Muscle of arm (tissue), 14 donors: ENCODE data around the gene TTLL9. TPM values are rescaled to one million over a fixed set of nuclear protein-coding genes. Genes with fewer than 3 reads are reported as not detected.
"Not testable (repeated sequence)": the region's sequence is repeated elsewhere in the genome, so short reads cannot be mapped to it uniquely, and the experiment has no call there.

ENCODE experiments used
- DNase-seq: peaks from one replicate; pipeline ENCODE4 v3.0.0-alpha.2; 2013
- long read RNA-seq, 11 donors: transcript quantifications; one replicate each; lab custom pipeline, GENCODE V29; 2026
- polyA plus RNA-seq, 12 donors: library from polyadenylated mRNA; unstranded; fragments of 120-200 nt; gene quantifications; one replicate each; pipeline ENCODE4 v1.2.1, GENCODE V29; 2013; ENCODE audit not compliant: insufficient read length in 12 of 12

The TTLL9 gene
- polyA plus RNA-seq = under 1 TPM in 7 of 12 donors, not detected in 5; 0.18 to 0.47 (median 0.38) TPM
- long read RNA-seq, donor 1, partial matches to known transcripts = 0 of 14 reads
- long read RNA-seq, donor 1, other reads (novel, unspliced or antisense) = 14 of 14 reads
- long read RNA-seq, donor 2, partial matches to known transcripts = 0 of 22 reads
- long read RNA-seq, donor 2, other reads (novel, unspliced or antisense) = 22 of 22 reads
- long read RNA-seq, donor 3, partial matches to known transcripts = 0 of 5 reads
- long read RNA-seq, donor 3, other reads (novel, unspliced or antisense) = 5 of 5 reads
- long read RNA-seq, donor 4 = 0 reads
- long read RNA-seq, donor 5 = 0 reads
- long read RNA-seq, donor 6 = 0 reads
- long read RNA-seq, donor 7 = 0 reads
- long read RNA-seq, donor 8 = 0 reads
- long read RNA-seq, donor 9 = 0 reads
- long read RNA-seq, donor 10, partial matches to known transcripts = 0 of 21 reads
- long read RNA-seq, donor 10, other reads (novel, unspliced or antisense) = 21 of 21 reads
- long read RNA-seq, donor 11 = 0 reads

- no peak for DNase-seq
Measured at GRCh38 chr20:31869942-31870725, at the start of gene TTLL9, which contains the start of gene DUSP15. Gene TTLL9 (plus strand): TSS chr20:31870634. CDS start chr20:31871127, 493 bp downstream. Gene DUSP15 (minus strand): TSS chr20:31870527. CDS start chr20:31870337, 190 bp downstream.

- DNase-seq = no peak
Measured at GRCh38 chr20:31821427-31821826, 49.0 kb upstream of the TTLL9 start.

- peak; percentile 82 for DNase-seq
Measured at GRCh38 chr20:31822421-31823330, 47.8 kb upstream of the TTLL9 start.

GRCh38 chr20:31823360-31824124, 46.9 kb upstream of the TTLL9 start:
- DNase-seq = no peak

- DNase-seq = no peak
Measured at GRCh38 chr20:31824125-31824485, 46.3 kb upstream of the TTLL9 start.

- no peak for DNase-seq
Measured at GRCh38 chr20:31824554-31825313, 45.7 kb upstream of the TTLL9 start.

- no peak for DNase-seq
Measured at GRCh38 chr20:31826074-31826473, 44.4 kb upstream of the TTLL9 start.

GRCh38 chr20:31827059-31827458, 43.4 kb upstream of the TTLL9 start:
- DNase-seq = no peak

- DNase-seq = not testable (repeated sequence)
Measured at GRCh38 chr20:31828016-31828415, 42.4 kb upstream of the TTLL9 start.

GRCh38 chr20:31829731-31830130, 40.7 kb upstream of the TTLL9 start:
- DNase-seq = no peak

- no peak for DNase-seq
Measured at GRCh38 chr20:31830406-31830981, 39.9 kb upstream of the TTLL9 start.

GRCh38 chr20:31831211-31831610, 39.2 kb upstream of the TTLL9 start:
- no peak for DNase-seq

GRCh38 chr20:31831771-31832306, 38.6 kb upstream of the TTLL9 start:
- no peak for DNase-seq

GRCh38 chr20:31833130-31833930, 37.1 kb upstream of the TTLL9 start:
- DNase-seq = no peak

- DNase-seq = no peak
Measured at GRCh38 chr20:31833931-31834521, 36.4 kb upstream of the TTLL9 start.

- no peak for DNase-seq
Measured at GRCh38 chr20:31835554-31835953, 34.9 kb upstream of the TTLL9 start.

- no peak for DNase-seq
Measured at GRCh38 chr20:31835977-31836852, 34.2 kb upstream of the TTLL9 start.
